HepG2 (cell line): ENCODE data around the gene HSP90AB1. TPM values are rescaled to one million over a fixed set of nuclear protein-coding genes. Genes with fewer than 3 reads are reported as not detected.

Experiments
- AHDC1 ChIP-seq: sonication (generic); formaldehyde crosslinking; IDR thresholded peaks from 2 replicates; pipeline ENCODE4 v1.5.1; 2020; ENCODE audit warnings: mild to moderate bottlenecking, missing genetic modification reagents, borderline replicate concordance
- BRF2 ChIP-seq: sonication (generic); formaldehyde crosslinking; IDR thresholded peaks from 2 replicates; pipeline ENCODE4 v1.8.1; 2022; ENCODE audit warnings: mild to moderate bottlenecking, missing genetic modification reagents
- ELF3 ChIP-seq: IDR thresholded peaks from 2 replicates; pipeline ENCODE4 v1.6.1; 2016; ENCODE audit warnings: missing genetic modification reagents, missing compliant biosample characterization
- EZH2 ChIP-seq: conservative IDR thresholded peaks from 2 replicates; pipeline ENCODE4 v1.6.1; 2012; ENCODE audit warnings: mild to moderate bottlenecking, low read depth, low read length, moderate library complexity
- GATAD1 ChIP-seq: IDR thresholded peaks from 2 replicates; pipeline ENCODE4 v1.6.1; 2016; ENCODE audit warnings: missing genetic modification reagents, missing compliant biosample characterization
- GMEB2 ChIP-seq: IDR thresholded peaks from 2 replicates; pipeline ENCODE4 v1.6.1; 2016; ENCODE audit warnings: missing biosample characterization, missing genetic modification reagents, low read depth
- HOMEZ ChIP-seq: IDR thresholded peaks from 2 replicates; pipeline ENCODE4 v1.6.1; 2016; ENCODE audit warnings: low read depth
- MTA3 ChIP-seq: sonication (generic); formaldehyde crosslinking; IDR thresholded peaks from 2 replicates; pipeline ENCODE4 v1.4.0; 2020; ENCODE audit warnings: missing genetic modification reagents
- POGZ ChIP-seq: sonication (generic); formaldehyde crosslinking; IDR thresholded peaks from 2 replicates; pipeline ENCODE4 v1.4.0; 2020; ENCODE audit warnings: mild to moderate bottlenecking, missing genetic modification reagents
- RARA ChIP-seq: IDR thresholded peaks from 2 replicates; pipeline ENCODE4 v1.6.1; 2016; ENCODE audit warnings: missing genetic modification reagents, missing compliant biosample characterization
- REL ChIP-seq: sonication (generic); formaldehyde crosslinking; conservative IDR thresholded peaks from 2 replicates; pipeline ENCODE4 v1.8.0; 2022; ENCODE audit warnings: mild to moderate bottlenecking, missing genetic modification reagents, moderate library complexity
- TAF15 ChIP-seq: fragments of 200-400 bp; formaldehyde crosslinking; IDR thresholded peaks from one replicate; pipeline ENCODE4 v1.6.1; 2018; ENCODE audit warnings: mild to moderate bottlenecking, low read depth, low read length; ENCODE audit not compliant: poor library complexity, severe bottlenecking
- TBP ChIP-seq: sonication (generic); formaldehyde crosslinking; IDR thresholded peaks from 2 replicates; pipeline ENCODE4 v1.5.0; 2020; ENCODE audit warnings: missing genetic modification reagents
- THAP8 ChIP-seq: sonication (generic); formaldehyde crosslinking; IDR thresholded peaks from 2 replicates; pipeline ENCODE4 v1.5.1; 2020; ENCODE audit warnings: missing genetic modification reagents, mild to moderate bottlenecking, borderline replicate concordance
- ZNF441 ChIP-seq: sonication (generic); formaldehyde crosslinking; IDR thresholded peaks from 2 replicates; pipeline ENCODE4 v1.7.0; 2021; ENCODE audit warnings: missing genetic modification reagents, borderline replicate concordance
- ZNF547 ChIP-seq: sonication (generic); formaldehyde crosslinking; IDR thresholded peaks from 2 replicates; pipeline ENCODE4 v1.5.1; 2020; ENCODE audit warnings: mild to moderate bottlenecking, missing genetic modification reagents
- ZNF598 ChIP-seq: sonication (generic); formaldehyde crosslinking; IDR thresholded peaks from 2 replicates; pipeline ENCODE4 v1.5.1; 2020; ENCODE audit warnings: mild to moderate bottlenecking, missing genetic modification reagents, borderline replicate concordance
- ZNF644 ChIP-seq: IDR thresholded peaks from 2 replicates; pipeline ENCODE4 v1.6.1; 2016; ENCODE audit warnings: low read depth
- polyA plus RNA-seq, 8 experiments: library from polyadenylated mRNA; depleted of rRNA in 3 of 8; stranded (reverse) in 7 of 8; unstranded in 1 of 8; fragments of >200 nt; fragmentation: Illumina TruSeq in 4 of 8; extraction: Trizol in 4 of 8; gene quantifications; 2 replicates each; pipeline versions ENCODE4 v1.2.1 to v1.2.3, GENCODE V29; 2011 to 2016; ENCODE audit warnings: low read depth in 4 of 8, missing spikeins in 1 of 8, mixed read lengths in 1 of 8; ENCODE audit not compliant: insufficient read depth in 1 of 8
- total RNA-seq, 5 experiments: library from RNA; depleted of rRNA; stranded (reverse); fragments of >200 nt; fragmentation: Illumina TruSeq; extraction: Trizol; gene quantifications; 2 replicates each; pipeline ENCODE4 v1.2.3, GENCODE V29; 2016; ENCODE audit warnings: low read depth in 1 of 5

The HSP90AB1 gene
- total and polyA plus RNA-seq, 2 of the 13 experiments (the other 11 are each of a cell fraction or from before 2014, with no cell fraction given), result 1,325 to 1,472 TPM

GRCh38 chr6:44257025-44257752, 10.3 kb downstream of the HSP90AB1 start, which contains the start of gene SLC35B2 (continued):
- TF ChIP-seq GATAD1 (CRISPR knock-in tag), result peak; percentile 92
- TF ChIP-seq REL (CRISPR knock-in tag), result peak; percentile 87; the same call in 1 of the 2 replicates
- peak; percentile 94 for TF ChIP-seq ZNF441 (CRISPR knock-in tag)
- peak; percentile 72 for TF ChIP-seq ELF3 (CRISPR knock-in tag)
- TF ChIP-seq MTA3 (CRISPR knock-in tag), result no peak
- TF ChIP-seq ZNF644 (CRISPR knock-in tag), result no peak
- peak; percentile 26; the same call in 1 of the 2 replicates for TF ChIP-seq GMEB2 (CRISPR knock-in tag)
- no peak for TF ChIP-seq TBP
- TF ChIP-seq TAF15, result peak; percentile 73
- peak; percentile 85; the same call in 1 of the 2 replicates for TF ChIP-seq BRF2 (CRISPR knock-in tag)
- peak; percentile 40; the same call in 1 of the 2 replicates for TF ChIP-seq AHDC1 (CRISPR knock-in tag)
- peak; percentile 43 for TF ChIP-seq RARA
- TF ChIP-seq HOMEZ, result no peak; the same call in 1 of the 2 replicates
- TF ChIP-seq THAP8, result peak; percentile 94; the same call in 1 of the 2 replicates
- TF ChIP-seq POGZ (CRISPR knock-in tag), result peak; percentile 40; the same call in 1 of the 2 replicates
- TF ChIP-seq EZH2, result no peak
- TF ChIP-seq ZNF598 (CRISPR knock-in tag), result no peak
- TF ChIP-seq ZNF547 (CRISPR knock-in tag), result peak; percentile 96
